AG09319 (cell line): ENCODE results near the gene PNMA6E.

ENCODE experiments used
- DNase-seq: peaks from one replicate; pipeline ENCODE4 v3.0.0-alpha.2; 2010; ENCODE audit warnings: low read depth; ENCODE audit errors: extremely low read depth
- TF ChIP-seq, protein P1 (sequence below): IDR thresholded peaks from 2 replicates; pipeline ENCODE4 v1.5.1; 2011; ENCODE audit warnings: low read depth, mild to moderate bottlenecking, inconsistent platforms, low read length, moderate library complexity

Gene PNMA6E

DNA sequence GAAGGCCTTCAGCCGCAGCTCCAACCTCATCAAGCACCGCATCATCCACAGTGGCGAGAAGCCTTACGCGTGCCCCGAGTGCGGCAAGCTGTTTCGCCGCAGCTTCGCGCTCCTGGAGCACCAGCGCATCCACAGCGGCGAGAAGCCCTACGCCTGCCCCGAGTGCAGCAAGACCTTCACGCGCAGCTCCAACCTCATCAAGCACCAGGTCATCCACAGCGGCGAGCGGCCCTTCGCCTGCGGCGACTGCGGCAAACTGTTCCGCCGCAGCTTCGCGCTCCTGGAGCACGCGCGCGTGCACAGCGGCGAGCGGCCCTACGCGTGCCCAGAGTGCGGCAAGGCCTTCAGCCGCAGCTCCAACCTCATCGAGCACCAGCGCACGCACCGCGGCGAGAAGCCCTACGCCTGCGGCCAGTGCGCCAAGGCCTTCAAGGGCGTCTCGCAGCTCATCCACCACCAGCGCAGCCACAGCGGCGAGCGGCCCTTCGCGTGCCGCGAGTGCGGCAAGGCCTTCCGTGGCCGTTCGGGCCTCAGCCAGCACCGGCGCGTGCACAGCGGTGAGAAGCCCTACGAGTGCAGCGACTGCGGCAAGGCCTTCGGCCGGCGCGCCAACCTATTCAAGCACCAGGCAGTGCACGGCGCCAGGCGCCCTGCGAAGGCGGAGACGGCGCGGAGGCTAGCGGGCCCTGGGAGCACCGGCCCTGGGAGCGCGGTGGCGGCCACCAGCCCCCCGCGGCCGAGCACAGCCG lies 19.9 kb upstream of the PNMA6E start:
- TF ChIP-seq, protein P1, sequence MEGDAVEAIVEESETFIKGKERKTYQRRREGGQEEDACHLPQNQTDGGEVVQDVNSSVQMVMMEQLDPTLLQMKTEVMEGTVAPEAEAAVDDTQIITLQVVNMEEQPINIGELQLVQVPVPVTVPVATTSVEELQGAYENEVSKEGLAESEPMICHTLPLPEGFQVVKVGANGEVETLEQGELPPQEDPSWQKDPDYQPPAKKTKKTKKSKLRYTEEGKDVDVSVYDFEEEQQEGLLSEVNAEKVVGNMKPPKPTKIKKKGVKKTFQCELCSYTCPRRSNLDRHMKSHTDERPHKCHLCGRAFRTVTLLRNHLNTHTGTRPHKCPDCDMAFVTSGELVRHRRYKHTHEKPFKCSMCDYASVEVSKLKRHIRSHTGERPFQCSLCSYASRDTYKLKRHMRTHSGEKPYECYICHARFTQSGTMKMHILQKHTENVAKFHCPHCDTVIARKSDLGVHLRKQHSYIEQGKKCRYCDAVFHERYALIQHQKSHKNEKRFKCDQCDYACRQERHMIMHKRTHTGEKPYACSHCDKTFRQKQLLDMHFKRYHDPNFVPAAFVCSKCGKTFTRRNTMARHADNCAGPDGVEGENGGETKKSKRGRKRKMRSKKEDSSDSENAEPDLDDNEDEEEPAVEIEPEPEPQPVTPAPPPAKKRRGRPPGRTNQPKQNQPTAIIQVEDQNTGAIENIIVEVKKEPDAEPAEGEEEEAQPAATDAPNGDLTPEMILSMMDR, result no peak

DNA sequence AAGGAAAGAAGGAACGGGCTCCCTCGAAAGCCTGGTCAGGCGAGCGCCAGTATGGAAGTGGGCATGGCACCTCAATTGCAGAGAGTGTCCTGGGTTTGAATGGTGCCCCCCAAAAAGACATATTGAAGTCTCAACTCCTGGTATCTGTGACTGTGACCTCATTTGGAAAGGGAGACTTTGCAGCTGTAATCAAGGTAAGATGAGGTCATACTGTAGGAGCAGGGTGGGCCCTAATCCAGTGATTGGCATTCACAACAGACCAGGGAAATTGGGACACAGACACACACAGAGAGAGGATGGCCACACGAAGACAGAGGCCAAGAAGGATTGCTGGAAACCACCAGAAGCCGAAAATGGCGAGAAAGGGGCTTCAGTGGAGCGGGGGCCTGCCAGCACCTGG lies 16.5 kb upstream of the PNMA6E start:
- TF ChIP-seq, protein P1, result no peak
- DNase-seq, result no peak

More for the DNA sequence above, 19.9 kb upstream of the PNMA6E start:
- no peak for DNase-seq

DNA sequence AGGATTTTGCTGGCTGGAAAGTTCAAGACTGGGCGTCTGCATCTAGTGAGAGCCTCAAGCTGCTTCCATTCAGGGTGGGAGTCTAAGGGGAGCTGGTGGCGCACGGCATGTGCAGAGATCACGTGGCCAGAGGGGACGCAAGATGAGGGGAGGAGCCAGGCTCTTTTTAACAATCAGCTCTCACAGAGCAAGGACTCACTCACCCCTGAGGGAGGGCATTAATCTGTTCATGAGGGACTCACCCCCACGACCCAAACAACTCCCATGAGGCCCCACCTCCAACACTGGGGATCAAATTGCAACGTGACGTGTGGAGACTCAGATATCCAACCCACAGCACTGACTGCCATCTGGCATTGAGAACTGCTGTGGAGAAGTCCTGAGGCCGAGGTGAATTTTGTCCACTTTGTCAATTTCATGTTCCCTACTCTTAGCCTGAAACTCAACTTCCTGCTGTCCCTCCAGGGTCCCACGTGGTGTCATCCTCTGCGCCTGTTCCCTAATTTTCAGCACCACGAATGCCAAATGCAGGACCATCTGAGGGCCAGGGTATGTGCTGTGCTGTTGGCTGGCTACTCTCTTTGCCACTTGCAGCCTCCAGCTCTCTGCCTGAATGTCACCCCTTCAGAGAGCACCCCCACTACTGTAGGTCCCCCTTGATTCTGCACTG lies 15.8 kb upstream of the PNMA6E start:
- DNase-seq, result no peak

DNA sequence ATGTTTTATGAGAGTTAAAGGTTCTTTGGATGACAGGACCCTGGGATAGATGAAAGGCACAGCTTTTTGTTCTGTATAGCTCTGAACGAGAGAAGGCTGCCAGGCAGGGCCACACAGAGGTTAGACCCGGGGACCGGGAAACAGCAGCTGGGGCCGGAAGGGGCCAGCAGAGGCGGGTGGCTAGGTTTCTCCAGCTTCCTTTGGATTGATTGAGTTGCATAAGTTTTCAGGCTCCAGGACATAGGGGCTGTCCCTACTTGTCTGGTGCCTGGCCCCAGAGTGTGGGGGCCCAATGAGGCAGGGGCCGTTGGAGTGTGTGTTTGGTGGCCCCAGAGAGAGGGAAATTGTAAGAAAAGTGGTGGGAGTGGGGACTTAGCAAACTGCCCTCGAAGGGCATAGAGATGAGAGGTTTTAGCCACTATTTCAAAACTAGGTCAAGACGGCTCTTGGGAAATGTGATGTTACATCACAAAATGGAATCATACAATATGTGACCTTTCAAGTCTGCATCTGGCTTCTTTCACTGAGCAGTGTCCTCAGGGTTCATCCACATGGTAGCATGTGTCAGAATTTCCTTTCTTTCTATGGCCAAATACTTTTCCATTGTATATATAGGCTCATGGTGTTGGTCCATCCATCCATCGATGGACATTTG lies 13.8 kb upstream of the PNMA6E start:
- DNase-seq, result no peak
- TF ChIP-seq, protein P1, result no peak

More for the DNA sequence above, 15.8 kb upstream of the PNMA6E start:
- TF ChIP-seq, protein P1, result no peak

DNA sequence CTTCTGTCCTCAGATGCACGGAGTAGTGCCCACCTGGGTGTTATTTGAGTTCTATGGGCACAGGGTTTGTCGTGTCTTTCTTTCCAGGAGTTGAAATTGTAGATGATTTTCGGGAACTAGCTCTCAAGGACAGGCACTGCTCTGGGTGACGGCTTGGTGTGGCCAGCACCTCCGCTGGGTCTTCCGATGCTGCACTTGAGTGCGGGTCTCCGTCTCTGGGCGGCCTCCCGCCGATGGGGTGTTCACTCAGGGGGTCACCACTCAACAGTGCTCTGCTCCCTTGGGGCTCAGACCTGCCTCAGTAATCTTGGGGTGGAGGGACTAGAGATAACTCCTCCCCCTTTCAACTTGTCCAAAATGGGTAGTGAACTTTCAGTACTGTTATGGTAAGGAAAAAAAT lies 12.6 kb upstream of the PNMA6E start:
- DNase-seq, result no peak
- TF ChIP-seq, protein P1, result no peak

DNA sequence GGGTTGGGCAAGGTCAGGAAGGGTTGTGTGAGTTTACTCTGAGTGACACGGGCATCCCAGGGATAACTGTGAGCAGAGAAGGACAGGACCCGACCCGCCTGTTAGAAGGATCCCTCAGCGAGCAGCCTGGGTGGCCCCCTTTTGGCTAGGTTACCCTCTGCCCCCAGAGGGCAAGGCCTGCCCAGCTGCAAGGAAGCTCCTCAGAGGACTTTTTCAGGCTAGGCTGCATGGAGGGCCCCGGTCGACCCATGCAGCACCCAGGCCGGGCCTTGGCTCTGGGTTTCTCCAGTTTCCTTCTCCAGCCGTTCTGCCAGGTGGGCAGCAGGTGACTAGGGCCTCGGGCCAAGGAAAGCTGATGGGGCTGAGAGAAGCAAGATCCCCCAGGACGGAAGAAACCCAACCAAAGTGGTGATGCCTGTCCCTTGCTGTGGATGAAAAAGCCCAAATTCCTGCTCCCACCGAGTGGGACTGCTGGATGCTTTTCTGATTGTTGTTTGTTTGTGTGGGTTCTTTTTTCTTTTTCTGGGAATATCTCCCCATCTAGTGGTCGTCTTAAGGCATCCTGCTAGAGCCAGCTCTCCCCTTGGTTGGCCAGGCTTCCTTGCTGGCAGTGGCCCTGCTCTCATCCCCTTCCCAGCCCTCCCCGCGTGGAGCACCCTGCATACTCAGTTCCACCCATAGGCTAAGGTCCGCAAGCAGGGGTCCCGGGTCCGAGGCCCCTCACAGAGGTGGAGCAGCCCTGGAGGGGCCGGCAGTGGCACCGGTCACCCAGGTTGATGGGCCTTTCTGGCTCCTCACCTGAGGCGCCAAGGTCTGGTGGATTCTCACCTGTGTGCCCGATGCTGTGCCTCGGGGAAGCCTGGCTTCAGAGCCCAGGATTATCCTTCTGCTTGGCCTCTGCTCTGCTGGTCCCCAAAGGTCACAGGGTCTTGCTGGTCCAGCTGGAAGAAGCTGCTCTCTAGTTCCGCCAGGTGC lies 11.9 kb upstream of the PNMA6E start:
- TF ChIP-seq, protein P1, result no peak
- no peak for DNase-seq
